ENCODE results near the gene FEN1. TPM values are rescaled to one million over a fixed set of nuclear protein-coding genes. Genes with fewer than 3 reads are reported as not detected.

Gene FEN1
- total RNA-seq, 1 donor from 2014 or later: 51.8 TPM

DNA sequence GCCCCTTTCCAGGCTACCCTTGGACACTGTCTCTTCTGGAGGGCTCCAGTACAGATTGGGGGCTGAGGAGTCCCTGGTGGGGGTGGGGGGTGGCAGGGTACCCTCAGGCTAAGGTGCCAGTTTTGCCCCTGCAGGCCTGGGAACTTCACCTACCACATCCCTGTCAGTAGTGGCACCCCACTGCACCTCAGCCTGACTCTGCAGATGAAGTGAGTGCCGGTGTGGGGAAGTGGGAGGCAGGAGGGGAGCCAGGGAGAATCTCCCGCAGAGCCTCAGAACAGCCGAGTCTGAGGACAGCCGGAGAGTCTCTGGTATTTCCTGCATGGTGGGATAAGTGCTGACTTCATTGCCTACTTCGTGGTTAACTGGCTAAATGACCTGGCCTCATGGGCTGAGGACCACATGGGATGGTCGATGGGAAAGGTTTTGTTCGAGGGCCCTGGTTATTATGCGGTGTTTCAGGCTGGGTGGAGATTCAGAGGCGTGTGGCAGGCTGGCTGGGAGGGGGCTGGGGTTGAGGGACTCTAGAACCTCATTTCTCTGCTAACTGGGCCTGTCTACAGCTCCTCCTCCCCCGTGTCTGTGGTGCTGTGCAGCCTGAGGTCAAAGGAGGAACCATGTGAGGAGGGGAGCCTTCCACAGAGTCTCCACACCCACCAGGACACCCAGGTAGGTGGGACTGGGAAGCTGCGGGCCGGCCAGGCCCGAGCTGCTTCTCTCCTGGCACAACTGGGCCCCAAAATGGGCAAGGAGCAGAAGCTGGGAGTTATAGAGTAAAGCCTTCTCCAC is 8.8 kb upstream of the FEN1 start:
- Histone ChIP-seq H3K36me3 (no peaks in the 10 kb centered on the region), H3K27me3 (no peaks in the 10 kb centered on the region), H3K79me2 (ENCODE audit: low read depth) (no peaks in the 10 kb centered on the region), H3K9me3 (ENCODE audit: low read depth) (no peaks in the 10 kb centered on the region), H3K4me2 (no peak overlapping the region), H3F3A (ENCODE audit: low read depth) (peaks cover 7% of the 10 kb centered on the region), H4K20me1 (ENCODE audit: low read depth) (peaks cover 16% of the 10 kb centered on the region), H3K27ac (no peak overlapping the region), H2AFZ (replicated peaks) (no peak overlapping the region), H3K9ac (no peak overlapping the region), H3K4me1 (no peaks in the 10 kb centered on the region), H3K4me3 (no peak overlapping the region)
- Mint-ChIP-seq H3K4me3 (peak overlapping the region; percentile 65), H3K9me3 (no peaks in the 10 kb centered on the region), H3K4me1 (peaks cover 7% of the 10 kb centered on the region), H3K27ac (peak overlapping the region; percentile 50), H3K36me3 (peaks cover 7% of the 10 kb centered on the region), H3K27me3 (ENCODE audit: insufficient read depth, low read depth) (peaks cover 7% of the 10 kb centered on the region)
- TF ChIP-seq, protein P1, sequence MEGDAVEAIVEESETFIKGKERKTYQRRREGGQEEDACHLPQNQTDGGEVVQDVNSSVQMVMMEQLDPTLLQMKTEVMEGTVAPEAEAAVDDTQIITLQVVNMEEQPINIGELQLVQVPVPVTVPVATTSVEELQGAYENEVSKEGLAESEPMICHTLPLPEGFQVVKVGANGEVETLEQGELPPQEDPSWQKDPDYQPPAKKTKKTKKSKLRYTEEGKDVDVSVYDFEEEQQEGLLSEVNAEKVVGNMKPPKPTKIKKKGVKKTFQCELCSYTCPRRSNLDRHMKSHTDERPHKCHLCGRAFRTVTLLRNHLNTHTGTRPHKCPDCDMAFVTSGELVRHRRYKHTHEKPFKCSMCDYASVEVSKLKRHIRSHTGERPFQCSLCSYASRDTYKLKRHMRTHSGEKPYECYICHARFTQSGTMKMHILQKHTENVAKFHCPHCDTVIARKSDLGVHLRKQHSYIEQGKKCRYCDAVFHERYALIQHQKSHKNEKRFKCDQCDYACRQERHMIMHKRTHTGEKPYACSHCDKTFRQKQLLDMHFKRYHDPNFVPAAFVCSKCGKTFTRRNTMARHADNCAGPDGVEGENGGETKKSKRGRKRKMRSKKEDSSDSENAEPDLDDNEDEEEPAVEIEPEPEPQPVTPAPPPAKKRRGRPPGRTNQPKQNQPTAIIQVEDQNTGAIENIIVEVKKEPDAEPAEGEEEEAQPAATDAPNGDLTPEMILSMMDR (IDR thresholded peaks at IDR 0.05): no peak
- no peak for TF ChIP-seq EZH2phosphoT487 (IDR thresholded peaks at IDR 0.05)
- no peak for TF ChIP-seq EZH2 (IDR thresholded peaks at IDR 0.05)
- no peak for DNase-seq (ENCODE audit: low spot score)

- TF ChIP-seq EZH2 (IDR thresholded peaks at IDR 0.05) (no peak), EZH2phosphoT487 (IDR thresholded peaks at IDR 0.05) (no peak)
- TF ChIP-seq, protein P1 (IDR thresholded peaks at IDR 0.05): no peak
- peaks cover 11% of the 10 kb centered on the region for H3K36me3 Mint-ChIP-seq
- no peaks in the 10 kb centered on the region for H3K9me3 Mint-ChIP-seq
- H3K4me3 Mint-ChIP-seq: no peak overlapping the region
- no peak for DNase-seq (ENCODE audit: low spot score)
- H3K4me2 ChIP-seq: no peak overlapping the region
- peaks cover 7% of the 10 kb centered on the region for H3K27me3 Mint-ChIP-seq (ENCODE audit: insufficient read depth, low read depth)
- H3K79me2 ChIP-seq (ENCODE audit: low read depth): no peaks in the 10 kb centered on the region
- H3K9ac ChIP-seq: no peak overlapping the region
- no peaks in the 10 kb centered on the region for H3K9me3 ChIP-seq (ENCODE audit: low read depth)
- no peak overlapping the region for H2AFZ ChIP-seq (replicated peaks)
- peaks cover 7% of the 10 kb centered on the region for H3F3A ChIP-seq (ENCODE audit: low read depth)
- no peak overlapping the region for H3K27ac Mint-ChIP-seq
- no peaks in the 10 kb centered on the region for H3K4me1 ChIP-seq
- H4K20me1 ChIP-seq (ENCODE audit: low read depth): peaks cover 16% of the 10 kb centered on the region
- H3K27ac ChIP-seq: no peak overlapping the region
- H3K4me3 ChIP-seq: no peak overlapping the region
- peaks cover 7% of the 10 kb centered on the region for H3K4me1 Mint-ChIP-seq
- no peaks in the 10 kb centered on the region for H3K27me3 ChIP-seq
- no peaks in the 10 kb centered on the region for H3K36me3 ChIP-seq
These were observed 8.3 kb upstream of the FEN1 start for GRCh38 chr11:61784506-61784805.

- Histone ChIP-seq H2AFZ (replicated peaks) (no peak overlapping the region), H3K4me3 (no peak overlapping the region), H3K4me2 (no peak overlapping the region), H3K27me3 (no peaks in the 10 kb centered on the region), H3K9ac (no peak overlapping the region), H3K4me1 (no peaks in the 10 kb centered on the region), H4K20me1 (ENCODE audit: low read depth) (peaks cover 16% of the 10 kb centered on the region), H3K79me2 (ENCODE audit: low read depth) (peaks cover 6% of the 10 kb centered on the region), H3K27ac (no peak overlapping the region), H3F3A (ENCODE audit: low read depth) (peaks cover 9% of the 10 kb centered on the region), H3K9me3 (ENCODE audit: low read depth) (no peaks in the 10 kb centered on the region), H3K36me3 (no peaks in the 10 kb centered on the region)
- no peaks in the 10 kb centered on the region for H3K9me3 Mint-ChIP-seq
- H3K27me3 Mint-ChIP-seq (ENCODE audit: insufficient read depth, low read depth): peaks cover 7% of the 10 kb centered on the region
- DNase-seq (ENCODE audit: low spot score): no peak
- no peak overlapping the region for H3K4me3 Mint-ChIP-seq
- H3K36me3 Mint-ChIP-seq: peaks cover 20% of the 10 kb centered on the region
- no peak overlapping the region for H3K27ac Mint-ChIP-seq
- H3K4me1 Mint-ChIP-seq: peaks cover 7% of the 10 kb centered on the region
- no peak for TF ChIP-seq EZH2phosphoT487 (IDR thresholded peaks at IDR 0.05)
- TF ChIP-seq, protein P1 (IDR thresholded peaks at IDR 0.05): no peak
These were observed 6.8 kb upstream of the FEN1 start for GRCh38 chr11:61785837-61786402.

All from neural progenitor cell (in vitro differentiated cells).